CD4-positive, CD25-positive, alpha-beta regulatory T cell (primary cell): ENCODE results near the gene TSPAN10. TPM values are rescaled to one million over a fixed set of nuclear protein-coding genes. Genes with fewer than 3 reads are reported as not detected.

Experiments used
- ATAC-seq, 2 donors: fragments of 150-1000 bp; cut with Tn5 transposase; one replicate each; pipeline ENCODE4 v1.10.0; 2021; ENCODE audit warnings: low read depth in 2 of 2, moderate number of reproducible peaks in 2 of 2, moderate library complexity in 1 of 2
- DNase-seq, 3 donors: peaks; one replicate each; pipeline versions ENCODE4 v3.0.0 to v3.0.0-alpha.2; 2012 to 2022; ENCODE audit warnings: mixed read lengths in 1 of 3
- H3K27ac ChIP-seq: one replicate; pipeline ENCODE4 v1.7.0; 2013; ENCODE audit warnings: mild to moderate bottlenecking, low read length; ENCODE audit not compliant: insufficient read depth, poor library complexity, severe bottlenecking
- H3K27me3 ChIP-seq: one replicate; pipeline ENCODE4 v1.7.0; 2013; ENCODE audit warnings: low read length; ENCODE audit not compliant: control insufficient read depth, insufficient read depth
- H3K36me3 ChIP-seq: one replicate; pipeline ENCODE4 v1.7.0; 2013; ENCODE audit warnings: mild to moderate bottlenecking, low read length, moderate library complexity; ENCODE audit not compliant: control insufficient read depth, insufficient read depth
- H3K4me1 ChIP-seq: 2 replicates; pipeline ENCODE4 v1.7.0; 2013; ENCODE audit warnings: mild to moderate bottlenecking, low read length; ENCODE audit not compliant: insufficient read depth, control insufficient read depth, poor library complexity, severe bottlenecking
- H3K4me3 ChIP-seq: one replicate; pipeline ENCODE4 v1.7.0; 2013; ENCODE audit warnings: low read depth, mild to moderate bottlenecking, low read length, moderate library complexity
- H3K9me3 ChIP-seq, 2 experiments: 1 replicate in 1 of 2; 2 replicates in 1 of 2; pipeline ENCODE4 v1.7.0; 2013; ENCODE audit warnings: low read length in 2 of 2, mild to moderate bottlenecking in 1 of 2, moderate library complexity in 1 of 2; ENCODE audit not compliant: control insufficient read depth in 2 of 2
- H3K27ac Mint-ChIP-seq, 3 donors: one replicate each; pipeline ENCODE4 v1.8.0; 2020 to 2022; ENCODE audit warnings: mild to moderate bottlenecking in 3 of 3, mixed read lengths in 3 of 3, moderate library complexity in 2 of 3
- H3K27me3 Mint-ChIP-seq: one replicate; pipeline ENCODE4 v1.8.0; 2022; ENCODE audit warnings: mild to moderate bottlenecking, mixed read lengths
- H3K36me3 Mint-ChIP-seq: one replicate; pipeline ENCODE4 v1.8.0; 2020; ENCODE audit warnings: mixed read lengths
- H3K4me1 Mint-ChIP-seq, 4 donors: one replicate each; pipeline ENCODE4 v1.8.0; 2020 to 2022; ENCODE audit warnings: mixed read lengths in 4 of 4, mild to moderate bottlenecking in 1 of 4
- H3K4me3 Mint-ChIP-seq, 4 donors: one replicate each; pipeline ENCODE4 v1.8.0; 2020 to 2022; ENCODE audit warnings: mild to moderate bottlenecking in 4 of 4, mixed read lengths in 4 of 4, moderate library complexity in 3 of 4
- H3K9me3 Mint-ChIP-seq, 7 donors: one replicate each; pipeline ENCODE4 v1.8.0; 2020 to 2022; ENCODE audit warnings: mixed read lengths in 7 of 7, mild to moderate bottlenecking in 3 of 7, moderate library complexity in 2 of 7
- polyA plus RNA-seq, 4 donors: library from polyadenylated mRNA; unstranded; fragments of 300-500 nt; fragmentation: Illumina TruSeq; gene quantifications; one replicate each; pipeline ENCODE4 v1.2.3, GENCODE V29; 2021
- total RNA-seq: library from RNA; stranded (reverse); gene quantifications from one replicate; pipeline ENCODE4 v1.2.3, GENCODE V29; 2022

The TSPAN10 gene
- total and polyA plus RNA-seq, 5 donors from 2014 or later = 0.21 to 0.70 (median 0.24) TPM; not detected in 2

GRCh38 chr17:81659038-81659437 is 22.0 kb downstream of the TSPAN10 start:
- Mint-ChIP-seq H3K4me3 (no peak overlapping the region), H3K27ac (no peak overlapping the region)
- ATAC-seq = no peak

DNA sequence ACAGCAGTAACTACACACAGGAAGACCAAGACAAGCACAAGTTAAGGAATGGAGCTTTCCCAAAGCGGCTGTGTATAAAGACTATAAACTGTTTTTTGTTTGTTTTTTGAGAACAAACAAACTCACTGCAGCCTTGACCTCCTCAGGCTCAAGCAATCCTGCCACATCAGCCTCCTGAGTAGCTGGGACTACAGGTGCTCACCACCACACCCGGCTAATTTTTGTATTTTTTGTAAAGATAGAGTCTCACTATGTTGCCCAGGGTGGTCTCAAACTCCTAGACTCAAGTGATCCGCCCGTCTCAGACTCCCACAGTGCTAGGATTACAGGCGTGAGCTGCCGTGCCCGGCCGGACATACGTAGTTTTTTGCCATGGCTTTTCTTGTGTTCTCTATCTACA is 23.4 kb downstream of the TSPAN10 start:
- Histone ChIP-seq H3K36me3 (no peaks in the 10 kb centered on the region), H3K27ac (no peak overlapping the region), H3K27me3 (no peaks in the 10 kb centered on the region), H3K4me1 (peaks cover 17% of the 10 kb centered on the region), H3K9me3 (no peaks in the 10 kb centered on the region), H3K4me3 (no peak overlapping the region)
- DNase-seq (no peak), ATAC-seq (no peak)
- Mint-ChIP-seq H3K36me3 (no peaks in the 10 kb centered on the region), H3K27me3 (no peaks in the 10 kb centered on the region), H3K4me3 (peak overlapping the region in 1 of 4 donors; percentile 54), H3K27ac (no peak overlapping the region), H3K9me3 (no peaks in the 10 kb centered on the region), H3K4me1 (peaks cover 0 to 28% (median 4%) of the 10 kb centered on the region in 4 donors)

More at GRCh38 chr17:81659038-81659437, 22.0 kb downstream of the TSPAN10 start:
- H3K27ac ChIP-seq = no peak overlapping the region
- peaks cover 0 to 18% (median 4%) of the 10 kb centered on the region in 4 donors for H3K4me1 Mint-ChIP-seq
- no peaks in the 10 kb centered on the region for H3K9me3 ChIP-seq
- H3K9me3 Mint-ChIP-seq = no peaks in the 10 kb centered on the region
- no peak overlapping the region for H3K4me3 ChIP-seq
- H3K36me3 Mint-ChIP-seq = no peaks in the 10 kb centered on the region
- no peaks in the 10 kb centered on the region for H3K27me3 Mint-ChIP-seq
- H3K4me1 ChIP-seq = peaks cover 10% of the 10 kb centered on the region
- H3K36me3 ChIP-seq = no peaks in the 10 kb centered on the region
- H3K27me3 ChIP-seq = no peaks in the 10 kb centered on the region
- no peak for DNase-seq

DNA sequence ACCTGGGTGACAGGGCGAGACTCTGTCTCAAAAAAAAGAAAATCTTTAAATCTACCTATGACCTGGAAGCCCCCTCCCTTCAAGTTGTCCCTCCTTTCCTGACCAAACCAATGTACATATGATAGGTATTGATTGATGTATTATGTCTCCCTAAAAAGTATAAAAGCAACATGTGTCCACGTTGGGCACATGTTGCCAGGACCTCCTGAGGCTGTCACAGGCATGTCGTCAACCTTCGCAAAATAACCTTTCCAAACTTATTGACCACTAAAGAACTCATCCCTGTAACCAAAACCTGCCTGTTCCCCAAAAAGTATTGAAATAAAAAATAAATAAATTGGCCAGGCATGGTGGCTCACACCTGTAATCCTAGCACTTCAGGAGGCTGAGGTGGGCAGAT is 25.0 kb downstream of the TSPAN10 start:
- Histone ChIP-seq H3K4me3 (no peak overlapping the region), H3K4me1 (peaks cover 27% of the 10 kb centered on the region), H3K27me3 (no peaks in the 10 kb centered on the region), H3K9me3 (no peaks in the 10 kb centered on the region), H3K36me3 (no peaks in the 10 kb centered on the region), H3K27ac (no peak overlapping the region)
- no peak for ATAC-seq
- peaks cover 0 to 39% (median 12%) of the 10 kb centered on the region in 4 donors for H3K4me1 Mint-ChIP-seq
- no peak for DNase-seq
- no peaks in the 10 kb centered on the region for H3K27me3 Mint-ChIP-seq
- peak overlapping the region in 2 of 3 donors; percentile 11 to 88 for H3K27ac Mint-ChIP-seq
- H3K9me3 Mint-ChIP-seq = peaks cover 0 to 2% (median 0%) of the 10 kb centered on the region in 7 donors
- H3K36me3 Mint-ChIP-seq = peaks cover 4% of the 10 kb centered on the region
- no peak overlapping the region for H3K4me3 Mint-ChIP-seq

DNA sequence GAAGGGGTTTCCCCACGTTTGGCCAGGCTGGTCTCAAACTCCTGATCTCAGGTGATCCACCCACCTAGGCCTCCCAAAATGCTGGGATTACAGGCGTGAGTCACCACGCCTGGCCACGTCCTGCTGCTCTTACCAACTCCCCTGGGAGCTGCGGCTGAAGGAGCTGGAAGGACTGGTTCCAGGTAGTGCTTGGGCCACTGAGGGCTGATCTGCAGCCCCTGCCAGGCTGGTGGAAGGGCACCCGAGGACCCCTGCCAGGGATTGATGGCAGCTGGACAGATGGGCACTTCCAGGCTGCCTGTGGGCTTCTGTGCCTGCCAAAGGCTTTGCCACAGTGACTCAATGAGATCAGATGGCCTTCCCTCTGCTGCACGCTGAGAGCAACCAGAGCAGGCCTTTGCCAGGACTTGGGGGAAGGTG is 27.1 kb downstream of the TSPAN10 start:
- peaks cover 43% of the 10 kb centered on the region for H3K4me1 ChIP-seq
- no peaks in the 10 kb centered on the region for H3K9me3 ChIP-seq
- no peaks in the 10 kb centered on the region for H3K27me3 Mint-ChIP-seq
- peak overlapping the region in 2 of 4 donors; percentile 11 to 44 for H3K4me3 Mint-ChIP-seq
- no peak overlapping the region for H3K27ac ChIP-seq
- H3K36me3 Mint-ChIP-seq = peaks cover 7% of the 10 kb centered on the region
- H3K4me1 Mint-ChIP-seq = peaks cover 8 to 50% (median 22%) of the 10 kb centered on the region in 4 donors
- no peak overlapping the region for H3K4me3 ChIP-seq
- no peak overlapping the region for H3K27ac Mint-ChIP-seq
- DNase-seq (no peak), ATAC-seq (no peak)
- peaks cover 2% of the 10 kb centered on the region for H3K36me3 ChIP-seq
- H3K9me3 Mint-ChIP-seq = peaks cover 0 to 2% (median 0%) of the 10 kb centered on the region in 7 donors
- H3K27me3 ChIP-seq = no peaks in the 10 kb centered on the region

DNA sequence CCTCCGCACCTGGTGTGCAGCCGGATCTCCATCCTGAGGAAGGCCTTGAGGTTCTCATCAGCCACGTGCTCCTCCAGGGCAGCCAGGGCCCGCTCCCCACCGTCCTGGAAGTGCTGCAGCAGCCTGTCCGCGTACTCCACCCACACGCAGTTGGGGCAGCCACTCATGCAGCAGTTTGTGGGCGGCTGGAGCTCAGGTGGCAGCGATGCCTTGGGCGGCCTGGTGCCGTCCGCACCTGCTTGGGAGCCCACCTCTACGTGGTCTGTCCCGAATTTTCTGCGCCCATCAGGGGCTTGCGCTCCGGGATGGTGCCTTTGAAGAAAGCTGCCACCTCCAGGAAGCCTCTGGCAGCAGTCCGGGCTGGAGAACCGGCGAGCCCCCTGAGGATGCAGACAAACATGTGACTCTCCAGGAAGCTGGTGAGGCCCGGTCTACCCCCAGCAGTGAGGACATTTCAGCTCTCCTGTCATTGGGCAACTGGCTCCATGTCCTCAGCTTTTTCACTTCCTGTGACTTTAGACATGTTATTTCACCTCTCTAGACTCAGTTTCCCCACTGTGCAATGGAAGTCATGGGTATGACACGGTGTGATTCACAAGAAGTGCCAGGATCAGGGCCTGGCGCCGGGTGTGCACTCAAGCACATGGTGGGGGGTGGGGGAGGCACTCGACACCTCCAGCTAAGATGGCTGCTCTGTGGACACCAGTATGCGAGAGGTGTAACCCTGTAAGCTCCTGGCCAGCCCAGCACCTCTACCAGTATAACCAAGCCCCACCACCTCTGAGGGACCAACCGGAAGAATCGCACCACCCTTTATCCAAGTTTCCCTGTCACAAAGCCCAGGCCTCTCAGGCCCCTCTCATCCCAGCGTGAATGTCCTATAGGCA is 28.5 kb downstream of the TSPAN10 start:
- Histone ChIP-seq H3K4me3 (peak overlapping the region; percentile 83), H3K4me1 (peaks cover 43% of the 10 kb centered on the region), H3K27ac (peak overlapping the region; percentile 90), H3K9me3 (no peaks in the 10 kb centered on the region), H3K36me3 (peaks cover 13% of the 10 kb centered on the region), H3K27me3 (no peaks in the 10 kb centered on the region)
- peak; percentile 15 to 19 for ATAC-seq
- Mint-ChIP-seq H3K27ac (peak overlapping the region; percentile 93 to 95 (median 94)), H3K4me3 (peak overlapping the region; percentile 94 to 100 (median 96)), H3K9me3 (peaks cover 0 to 2% (median 0%) of the 10 kb centered on the region in 7 donors), H3K36me3 (peaks cover 7% of the 10 kb centered on the region), H3K4me1 (peaks cover 8 to 55% (median 22%) of the 10 kb centered on the region in 4 donors), H3K27me3 (no peaks in the 10 kb centered on the region)
- DNase-seq = peak in 2 of 3 donors; percentile 29 to 71

- H3K9me3 Mint-ChIP-seq = peaks cover 0 to 2% (median 0%) of the 10 kb centered on the region in 7 donors
- Histone ChIP-seq H3K27me3 (no peaks in the 10 kb centered on the region), H3K4me3 (peak overlapping the region; percentile 83), H3K27ac (peak overlapping the region; percentile 90), H3K9me3 (no peaks in the 10 kb centered on the region), H3K36me3 (peaks cover 17% of the 10 kb centered on the region), H3K4me1 (peaks cover 43% of the 10 kb centered on the region)
- DNase-seq (peak in 1 of 3 donors; percentile 60), ATAC-seq (peak; percentile 9 to 17)
- H3K4me1 Mint-ChIP-seq = peaks cover 8 to 55% (median 22%) of the 10 kb centered on the region in 4 donors
- peaks cover 7% of the 10 kb centered on the region for H3K36me3 Mint-ChIP-seq
- H3K27me3 Mint-ChIP-seq = no peaks in the 10 kb centered on the region
- H3K4me3 Mint-ChIP-seq = peak overlapping the region; percentile 94 to 100 (median 96)
- peak overlapping the region; percentile 93 to 95 (median 94) for H3K27ac Mint-ChIP-seq
Observed at GRCh38 chr17:81666092-81666341, 29.0 kb downstream of the TSPAN10 start.

- H3K9me3 Mint-ChIP-seq = peaks cover 0 to 2% (median 0%) of the 10 kb centered on the region in 7 donors
- ATAC-seq (peak; percentile 94 to 98), DNase-seq (peak; percentile 91 to 96 (median 92))
- peak within 1 kb of the TSS; percentile 94 to 100 (median 96) for H3K4me3 Mint-ChIP-seq
- H3K27ac Mint-ChIP-seq = peak within 1 kb of the TSS; percentile 93 to 97 (median 95)
- Histone ChIP-seq H3K4me3 (peak within 1 kb of the TSS; percentile 83), H3K9me3 (no peaks in the 10 kb centered on the region), H3K27ac (peak within 1 kb of the TSS; percentile 90), H3K36me3 (peaks cover 23% of the 10 kb centered on the region), H3K4me1 (peaks cover 43% of the 10 kb centered on the region), H3K27me3 (no peaks in the 10 kb centered on the region)
- H3K4me1 Mint-ChIP-seq = peaks cover 8 to 55% (median 22%) of the 10 kb centered on the region in 4 donors
- peaks cover 7% of the 10 kb centered on the region for H3K36me3 Mint-ChIP-seq
- no peaks in the 10 kb centered on the region for H3K27me3 Mint-ChIP-seq
Observed at GRCh38 chr17:81666342-81667191, 29.6 kb downstream of the TSPAN10 start, which contains the start of the genes CCDC137 and OXLD1. CCDC137 (plus strand) TSS chr17:81666737; CDS start chr17:81666767, 30 bp downstream. OXLD1 (minus strand) TSS chr17:81666605; CDS start chr17:81666577, 28 bp downstream.
